Chondrocyte (in vitro differentiated cells): Measurements from ENCODE around the gene GRM8. TPM values are rescaled to one million over a fixed set of nuclear protein-coding genes. Genes with fewer than 3 reads are reported as not detected.

Experiments used
- DNase-seq: peaks from one replicate; pipeline ENCODE4 v3.0.0; 2021; ENCODE audit warnings: mixed read lengths, low spot score
- H3K27ac Mint-ChIP-seq: one replicate; pipeline ENCODE4 v1.8.0; 2021; ENCODE audit warnings: mild to moderate bottlenecking, moderate library complexity, mixed read lengths; ENCODE audit not compliant: unreplicated experiment
- H3K27me3 Mint-ChIP-seq: 2 replicates; pipeline ENCODE4 v1.8.0; 2021; ENCODE audit warnings: low read depth, mixed read lengths
- H3K36me3 Mint-ChIP-seq: 2 replicates; pipeline ENCODE4 v1.8.0; 2021; ENCODE audit warnings: low read depth, mixed read lengths
- H3K4me1 Mint-ChIP-seq: 2 replicates; pipeline ENCODE4 v1.8.0; 2021; ENCODE audit warnings: low read depth, mild to moderate bottlenecking, mixed read lengths
- H3K4me3 Mint-ChIP-seq: one replicate; pipeline ENCODE4 v1.8.0; 2021; ENCODE audit warnings: mild to moderate bottlenecking, moderate library complexity, mixed read lengths; ENCODE audit not compliant: unreplicated experiment
- H3K9me3 Mint-ChIP-seq: 2 replicates; pipeline ENCODE4 v1.8.0; 2021; ENCODE audit warnings: low read depth, mixed read lengths
- total RNA-seq: library from RNA; stranded (reverse); gene quantifications from 3 replicates; pipeline ENCODE4 v1.2.1, GENCODE V29; 2021
- TF ChIP-seq, protein P1 (sequence below): fragments of 200-600 bp; sonication (generic); IDR thresholded peaks from 2 replicates; pipeline ENCODE4 v1.5.0; 2021; ENCODE audit warnings: antibody characterized with exemption, mild to moderate bottlenecking, moderate library complexity

The GRM8 gene
- total RNA-seq, 1 donor from 2014 or later, result not detected

GRCh38 chr7:127035203-127035849 lies 217.4 kb downstream of the GRM8 start:
- H3K4me3 Mint-ChIP-seq, result no peak overlapping the region
- no peak overlapping the region for H3K27ac Mint-ChIP-seq
- no peaks in the 10 kb centered on the region for H3K4me1 Mint-ChIP-seq
- TF ChIP-seq, protein P1, sequence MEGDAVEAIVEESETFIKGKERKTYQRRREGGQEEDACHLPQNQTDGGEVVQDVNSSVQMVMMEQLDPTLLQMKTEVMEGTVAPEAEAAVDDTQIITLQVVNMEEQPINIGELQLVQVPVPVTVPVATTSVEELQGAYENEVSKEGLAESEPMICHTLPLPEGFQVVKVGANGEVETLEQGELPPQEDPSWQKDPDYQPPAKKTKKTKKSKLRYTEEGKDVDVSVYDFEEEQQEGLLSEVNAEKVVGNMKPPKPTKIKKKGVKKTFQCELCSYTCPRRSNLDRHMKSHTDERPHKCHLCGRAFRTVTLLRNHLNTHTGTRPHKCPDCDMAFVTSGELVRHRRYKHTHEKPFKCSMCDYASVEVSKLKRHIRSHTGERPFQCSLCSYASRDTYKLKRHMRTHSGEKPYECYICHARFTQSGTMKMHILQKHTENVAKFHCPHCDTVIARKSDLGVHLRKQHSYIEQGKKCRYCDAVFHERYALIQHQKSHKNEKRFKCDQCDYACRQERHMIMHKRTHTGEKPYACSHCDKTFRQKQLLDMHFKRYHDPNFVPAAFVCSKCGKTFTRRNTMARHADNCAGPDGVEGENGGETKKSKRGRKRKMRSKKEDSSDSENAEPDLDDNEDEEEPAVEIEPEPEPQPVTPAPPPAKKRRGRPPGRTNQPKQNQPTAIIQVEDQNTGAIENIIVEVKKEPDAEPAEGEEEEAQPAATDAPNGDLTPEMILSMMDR, result no peak
- peaks cover 2% of the 10 kb centered on the region for H3K27me3 Mint-ChIP-seq
- no peak for DNase-seq
- no peaks in the 10 kb centered on the region for H3K9me3 Mint-ChIP-seq
- no peaks in the 10 kb centered on the region for H3K36me3 Mint-ChIP-seq

DNA sequence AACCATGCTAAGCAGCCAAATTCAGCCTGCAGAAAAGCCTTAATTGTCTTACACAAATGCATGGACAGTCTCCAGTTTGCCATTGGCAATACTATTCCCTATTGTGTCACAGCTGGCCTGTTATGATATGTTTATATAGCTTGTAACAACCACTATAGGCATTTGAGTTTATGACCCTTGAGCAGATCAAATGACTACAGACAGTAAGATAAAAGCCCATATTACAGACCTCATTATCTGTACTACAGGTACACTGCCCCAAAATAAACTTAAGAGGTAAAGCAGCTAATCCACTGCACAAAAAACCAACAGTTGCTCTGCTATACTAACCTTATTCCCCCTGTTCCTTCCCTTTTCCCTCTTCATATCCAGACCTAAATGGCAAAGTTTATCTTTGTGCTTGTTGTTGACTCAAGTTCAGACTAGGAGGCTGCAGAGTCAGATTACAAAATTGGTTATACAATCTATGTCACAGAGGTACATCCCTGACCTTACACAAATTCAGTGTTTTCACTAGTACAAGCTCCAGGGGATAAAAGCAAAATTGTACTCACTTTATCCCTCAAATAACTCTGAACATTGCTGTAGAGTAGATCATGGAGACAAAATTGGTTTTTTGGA lies 218.4 kb downstream of the GRM8 start:
- TF ChIP-seq, protein P1, result no peak
- H3K36me3 Mint-ChIP-seq, result no peaks in the 10 kb centered on the region
- DNase-seq, result no peak
- H3K27me3 Mint-ChIP-seq, result peaks cover 2% of the 10 kb centered on the region
- H3K4me1 Mint-ChIP-seq, result no peaks in the 10 kb centered on the region
- H3K27ac Mint-ChIP-seq, result no peak overlapping the region
- H3K4me3 Mint-ChIP-seq, result no peak overlapping the region
- H3K9me3 Mint-ChIP-seq, result no peaks in the 10 kb centered on the region

- H3K27ac Mint-ChIP-seq, result no peak overlapping the region
- peaks cover 7% of the 10 kb centered on the region for H3K9me3 Mint-ChIP-seq
- DNase-seq, result no peak
- H3K36me3 Mint-ChIP-seq, result no peaks in the 10 kb centered on the region
- TF ChIP-seq, protein P1, result no peak
- peaks cover 3% of the 10 kb centered on the region for H3K27me3 Mint-ChIP-seq
- no peak overlapping the region for H3K4me3 Mint-ChIP-seq
- no peaks in the 10 kb centered on the region for H3K4me1 Mint-ChIP-seq
These were observed 222.9 kb downstream of the GRM8 start for GRCh38 chr7:127029823-127030222.

DNA sequence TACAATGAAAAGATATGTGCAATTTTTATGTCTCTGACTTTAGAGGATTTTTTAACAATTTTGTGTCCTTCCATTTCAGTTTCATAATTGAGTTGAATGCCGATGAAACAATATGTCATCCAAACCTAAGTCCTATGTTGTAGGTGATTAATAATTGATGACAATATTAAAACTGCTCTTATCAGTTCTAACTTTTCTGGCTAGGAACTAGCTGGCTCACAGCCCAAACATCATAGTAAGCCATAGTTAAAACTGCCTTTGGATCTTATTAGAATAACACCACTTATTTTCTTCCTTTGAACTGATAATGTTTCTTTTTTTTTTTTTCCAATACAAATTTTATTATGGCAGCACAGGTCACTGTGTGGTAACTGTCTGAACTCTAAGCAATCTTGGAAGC lies 230.9 kb downstream of the GRM8 start:
- DNase-seq, result no peak
- Mint-ChIP-seq H3K9me3 (no peaks in the 10 kb centered on the region), H3K4me3 (no peak overlapping the region), H3K4me1 (no peaks in the 10 kb centered on the region), H3K27ac (no peak overlapping the region), H3K27me3 (peaks cover 6% of the 10 kb centered on the region), H3K36me3 (no peaks in the 10 kb centered on the region)
- TF ChIP-seq, protein P1, result no peak

DNA sequence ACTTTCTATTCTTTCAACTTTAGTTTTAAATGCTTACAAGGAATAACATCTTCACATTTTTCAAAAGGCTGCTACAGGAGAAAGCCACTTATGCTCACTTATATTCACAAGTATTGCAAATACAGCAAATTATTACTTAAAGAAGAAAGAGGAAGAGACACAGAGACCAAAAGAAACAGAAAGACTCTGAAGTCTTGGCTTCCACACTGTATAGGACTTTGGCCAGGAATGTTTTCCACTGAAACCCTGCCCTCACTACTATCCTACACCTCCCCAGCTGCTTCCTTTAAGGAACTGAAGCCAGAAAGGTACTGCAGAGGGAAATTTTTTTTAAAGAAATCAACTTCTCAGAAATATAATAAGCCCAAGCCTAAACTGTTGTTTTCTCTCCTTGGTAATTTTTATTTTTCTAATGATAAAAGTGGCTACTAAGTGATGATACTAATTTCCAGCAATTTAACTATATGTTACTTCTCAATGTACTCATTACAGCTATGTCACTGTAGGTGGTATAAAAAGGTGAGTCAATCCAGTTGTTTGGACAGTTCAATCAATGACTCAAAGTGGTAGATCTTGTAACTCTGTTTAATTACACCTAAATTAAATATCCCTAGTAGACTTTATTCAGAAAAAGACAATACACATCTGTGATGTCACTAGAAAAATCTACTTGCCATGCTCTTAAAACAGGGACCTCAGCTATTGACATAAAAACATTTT lies 231.6 kb downstream of the GRM8 start:
- H3K4me1 Mint-ChIP-seq, result no peaks in the 10 kb centered on the region
- no peak overlapping the region for H3K27ac Mint-ChIP-seq
- H3K4me3 Mint-ChIP-seq, result no peak overlapping the region
- H3K36me3 Mint-ChIP-seq, result no peaks in the 10 kb centered on the region
- H3K27me3 Mint-ChIP-seq, result peaks cover 6% of the 10 kb centered on the region
- DNase-seq, result no peak
- TF ChIP-seq, protein P1, result no peak
- H3K9me3 Mint-ChIP-seq, result no peaks in the 10 kb centered on the region
